ENCODE results near the gene ACSM6.
"Not testable (repeated sequence)": the region's sequence is repeated elsewhere in the genome, so short reads cannot be mapped to it uniquely, and the experiment has no call there.

Gene ACSM6

DNA sequence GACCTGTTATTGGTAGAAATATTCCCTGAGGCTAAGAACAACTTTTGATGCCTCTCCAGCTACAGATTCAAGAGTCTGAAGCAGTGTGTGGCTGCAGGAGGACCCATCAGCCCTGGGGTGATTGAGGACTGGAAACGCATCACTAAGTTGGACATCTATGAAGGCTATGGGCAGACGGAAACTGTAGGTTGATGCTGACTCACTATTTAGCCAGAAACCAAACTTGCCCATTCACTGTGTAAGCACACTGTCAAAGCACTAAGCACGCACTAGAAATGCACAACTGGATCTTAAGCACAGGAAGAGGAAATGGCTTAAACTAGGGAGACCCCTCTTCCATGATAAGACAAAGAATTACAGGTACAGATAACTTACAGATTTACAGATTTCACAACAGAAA lies 20.8 kb downstream of the ACSM6 start:
- FAIRE-seq (peak; percentile 54), DNase-seq (ENCODE audit: insufficient read length, low spot score) (no peak)

DNA sequence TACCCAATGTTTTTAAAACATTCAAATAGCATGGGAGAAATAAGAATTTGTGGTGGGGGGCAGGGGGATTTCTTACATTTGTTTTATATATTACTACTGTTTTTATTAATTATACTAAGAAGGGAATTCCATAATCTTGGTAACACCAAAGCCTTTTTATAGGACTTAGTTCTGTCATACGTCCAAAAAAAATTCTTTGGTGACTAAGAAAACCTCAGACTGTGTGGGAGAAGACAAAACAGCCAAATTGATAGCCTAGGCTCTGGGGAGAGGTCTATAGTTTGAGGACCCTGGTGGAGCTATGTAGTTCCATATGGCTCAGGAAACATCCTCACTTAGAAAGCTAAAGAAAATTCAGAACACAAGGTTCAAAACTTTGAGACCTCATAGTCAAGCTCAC lies 23.4 kb downstream of the ACSM6 start:
- DNase-seq (ENCODE audit: insufficient read length, low spot score) (no peak), FAIRE-seq (no peak)

DNA sequence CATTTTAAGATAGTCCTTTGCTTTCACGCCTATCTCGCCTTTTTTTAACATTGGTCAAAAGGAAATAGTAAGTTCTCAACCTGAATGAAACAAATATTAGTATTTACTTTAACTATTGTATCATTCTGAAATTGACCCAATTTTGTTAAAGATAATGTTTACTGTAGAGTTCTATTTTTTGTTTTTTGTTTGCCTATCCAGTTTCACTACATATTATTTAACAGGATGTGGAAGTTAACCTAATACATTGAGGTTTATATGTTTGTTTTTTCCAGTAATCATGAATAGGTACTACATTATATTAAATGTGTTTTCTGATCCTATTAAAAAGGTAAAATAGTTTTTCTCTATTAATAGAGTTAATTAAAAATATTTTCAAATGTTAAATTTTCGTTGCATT lies 26.5 kb downstream of the ACSM6 start:
- FAIRE-seq (no peak), DNase-seq (ENCODE audit: insufficient read length, low spot score) (no peak)

DNA sequence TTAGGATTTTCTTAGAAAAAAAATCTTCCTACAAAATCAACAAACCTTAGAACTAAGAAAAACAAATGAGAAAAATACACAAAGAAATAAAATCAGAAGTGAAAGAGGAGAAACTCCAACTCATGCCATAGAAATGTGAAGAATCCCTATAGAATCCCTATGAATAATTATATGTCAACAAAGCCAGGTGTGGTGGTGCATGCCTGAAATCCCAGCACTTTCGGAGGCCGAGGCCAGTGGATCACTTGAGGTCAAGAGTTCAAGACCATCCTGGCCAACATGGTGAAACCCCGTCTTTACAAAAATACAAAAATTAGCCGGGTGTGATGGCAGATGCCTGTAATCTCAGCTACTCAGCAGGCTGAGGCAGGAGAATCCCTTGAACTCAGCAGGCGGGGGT lies 27.1 kb downstream of the ACSM6 start:
- DNase-seq (ENCODE audit: insufficient read length, low spot score), result no peak
- no peak for FAIRE-seq

DNA sequence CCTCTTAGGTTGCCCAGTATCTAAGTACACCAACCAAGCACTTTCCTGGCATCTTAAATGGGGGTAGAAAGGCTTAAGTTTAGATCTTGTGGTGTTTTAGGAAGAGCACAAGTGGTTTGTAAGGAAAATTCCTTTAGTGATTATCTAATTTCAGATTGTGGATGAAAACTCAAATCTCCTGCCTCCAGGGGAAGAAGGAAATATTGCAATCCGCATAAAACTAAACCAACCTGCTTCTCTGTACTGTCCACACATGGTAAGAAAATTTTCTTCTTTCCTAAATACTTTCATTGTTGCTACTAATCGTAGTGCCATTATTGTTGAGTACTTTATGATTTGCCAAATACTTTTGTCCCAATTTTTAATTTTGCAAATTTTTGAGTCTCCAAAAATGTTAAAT lies 31.1 kb downstream of the ACSM6 start:
- FAIRE-seq (no peak), DNase-seq (ENCODE audit: insufficient read length, low spot score) (no peak)

DNA sequence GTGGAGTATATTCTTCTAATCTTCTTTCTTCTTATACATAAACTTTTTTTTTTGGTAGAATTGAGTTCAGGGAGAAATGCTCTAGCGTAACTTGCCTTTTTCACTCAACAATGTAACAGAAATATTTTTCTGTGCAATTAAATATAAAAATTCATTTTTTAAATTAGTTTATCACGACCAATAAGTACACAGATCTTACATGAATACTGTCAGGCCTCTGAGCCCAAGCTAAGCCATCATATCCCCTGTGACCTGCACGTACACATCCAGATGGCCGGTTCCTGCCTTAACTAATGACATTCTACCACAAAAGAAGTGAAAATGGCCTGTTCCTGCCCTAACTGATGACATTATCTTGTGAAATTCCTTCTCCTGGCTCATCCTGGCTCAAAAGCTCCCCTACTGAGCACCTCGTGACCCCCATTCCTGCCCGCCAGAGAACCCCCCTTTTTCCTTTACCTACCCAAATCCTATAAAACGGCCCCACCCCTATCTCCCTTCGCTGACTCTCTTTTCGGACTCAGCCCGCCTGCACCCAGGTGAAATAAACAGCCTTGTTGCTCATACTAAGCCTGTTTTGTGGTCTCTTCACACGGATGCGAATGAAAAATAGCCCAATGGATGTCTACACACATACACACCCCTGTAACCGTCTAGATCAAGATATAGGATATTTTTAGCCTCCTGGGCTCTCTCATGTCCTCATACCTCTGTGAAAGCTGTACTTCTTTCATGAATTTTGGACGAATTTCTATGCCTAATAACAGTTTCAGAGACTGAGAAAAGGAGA lies 35.1 kb downstream of the ACSM6 start:
- not testable (repeated sequence) for DNase-seq (ENCODE audit: insufficient read length, low spot score); FAIRE-seq

DNA sequence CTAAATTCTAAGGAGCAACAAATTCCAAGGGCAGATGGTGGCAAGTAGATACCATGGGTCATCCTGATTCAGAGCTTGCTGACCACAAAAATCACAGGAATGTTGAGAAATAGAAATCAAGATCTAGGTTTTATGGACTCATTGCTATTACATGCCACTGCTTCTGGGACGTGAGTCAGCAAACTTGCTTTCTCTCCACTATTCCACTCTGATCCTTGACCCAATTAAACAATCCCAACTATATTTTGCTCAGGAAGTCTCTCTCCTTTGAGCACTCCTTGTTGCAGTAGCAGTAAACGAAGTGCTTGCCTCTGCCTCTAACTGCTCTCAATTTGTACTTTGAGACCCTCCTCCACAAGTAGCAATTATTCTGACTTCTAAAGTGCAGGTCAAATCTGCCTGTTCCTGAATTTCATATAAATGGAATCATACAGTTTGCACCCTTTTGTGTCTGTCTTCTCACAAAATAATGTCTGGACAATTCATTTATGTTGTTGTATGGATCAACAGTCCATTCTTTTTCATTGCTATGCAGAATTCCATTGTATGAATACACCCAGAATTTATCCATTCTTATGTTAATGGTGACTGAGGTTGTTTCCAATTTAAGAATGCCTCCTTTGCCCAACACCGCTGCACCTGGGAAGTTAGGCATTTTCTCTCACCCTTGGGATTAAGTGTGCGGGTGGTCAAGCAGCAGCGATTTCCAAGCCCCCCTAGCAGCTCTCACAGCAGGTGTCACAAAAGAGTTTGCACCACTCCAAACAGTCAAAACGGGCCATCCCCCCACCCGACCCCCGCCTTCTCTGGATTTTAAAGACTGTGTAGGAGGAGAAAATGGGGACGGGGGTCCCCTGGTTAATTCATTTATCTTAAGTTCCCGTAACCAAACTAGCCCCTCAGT lies 35.9 kb downstream of the ACSM6 start:
- no peak for FAIRE-seq

DNA sequence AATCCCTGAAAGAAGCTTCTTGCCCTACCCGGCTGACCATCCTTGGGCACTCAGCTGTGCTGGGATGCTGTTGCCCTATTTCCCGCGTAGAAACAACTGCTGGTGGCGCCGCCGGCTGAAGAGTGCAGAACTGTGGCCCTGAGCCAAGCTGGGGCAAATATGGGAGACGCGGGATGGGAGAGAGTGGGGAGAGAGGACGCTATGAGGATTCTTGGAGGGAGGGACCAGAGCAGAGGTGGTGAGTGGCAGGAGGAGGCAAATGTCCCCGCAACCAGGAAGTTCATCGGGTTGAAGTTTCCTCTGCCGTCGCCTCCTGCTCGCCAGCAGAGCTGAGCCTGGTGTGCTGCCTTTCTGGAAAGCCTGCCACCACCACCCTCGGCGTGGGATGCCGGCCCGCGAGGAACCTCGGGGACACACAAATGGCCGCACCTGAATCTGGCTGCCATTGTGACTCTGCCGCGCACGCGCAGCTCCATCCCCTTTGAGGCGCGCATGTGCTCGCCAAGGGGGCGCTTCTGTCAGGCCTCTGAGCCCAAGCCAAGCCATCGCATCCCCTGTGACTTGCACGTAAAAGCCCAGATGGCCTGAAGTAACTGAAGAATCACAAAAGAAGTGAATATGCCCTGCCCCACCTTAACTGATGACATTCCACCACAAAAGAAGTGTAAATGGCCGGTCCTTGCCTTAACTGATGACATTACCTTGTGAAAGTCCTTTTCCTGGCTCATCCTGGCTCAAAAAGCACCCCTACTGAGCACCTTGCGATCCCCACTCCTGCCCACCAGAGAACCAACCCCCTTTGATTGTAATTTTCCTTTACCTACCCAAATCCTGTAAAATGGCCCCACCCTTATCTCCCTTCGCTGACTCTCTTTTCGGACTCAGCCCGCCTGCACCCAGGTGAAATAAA lies 36.9 kb downstream of the ACSM6 start:
- not testable (repeated sequence) for FAIRE-seq; DNase-seq (ENCODE audit: insufficient read length, low spot score)

More for the DNA sequence above, 35.9 kb downstream of the ACSM6 start:
- DNase-seq (ENCODE audit: insufficient read length, low spot score), result no peak

DNA sequence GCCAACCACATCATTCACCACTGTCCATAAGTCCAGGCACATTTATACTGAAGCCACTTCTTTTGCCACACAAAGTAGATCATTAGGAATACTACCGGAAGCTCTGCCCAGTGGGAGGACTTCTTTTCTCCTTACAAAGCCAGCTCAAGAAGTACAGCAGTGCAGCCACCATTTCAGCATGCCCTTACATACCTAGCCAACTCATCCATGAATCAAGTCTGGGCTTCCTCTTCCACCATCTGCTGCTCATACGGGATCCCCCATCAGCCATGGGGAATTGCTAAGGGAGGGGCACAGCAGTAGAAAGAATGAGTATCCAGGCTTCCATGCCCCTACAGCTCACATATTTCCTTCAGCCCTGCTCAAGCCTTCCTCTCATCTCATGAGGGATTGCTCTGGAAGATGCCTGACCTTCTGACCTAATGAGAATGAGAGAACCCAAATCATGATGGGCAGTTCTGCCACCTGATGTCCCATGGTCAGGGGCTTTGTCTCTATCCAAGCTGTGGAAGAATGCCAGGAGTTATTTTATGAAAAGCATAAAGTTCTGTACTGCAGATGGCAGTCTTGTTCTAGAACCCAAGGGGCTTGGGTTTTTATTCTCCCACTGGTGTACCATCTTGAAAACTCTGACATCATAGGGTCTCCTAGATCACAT lies 39.5 kb downstream of the ACSM6 start:
- DNase-seq (ENCODE audit: insufficient read length, low spot score) (no peak), FAIRE-seq (no peak)

DNA sequence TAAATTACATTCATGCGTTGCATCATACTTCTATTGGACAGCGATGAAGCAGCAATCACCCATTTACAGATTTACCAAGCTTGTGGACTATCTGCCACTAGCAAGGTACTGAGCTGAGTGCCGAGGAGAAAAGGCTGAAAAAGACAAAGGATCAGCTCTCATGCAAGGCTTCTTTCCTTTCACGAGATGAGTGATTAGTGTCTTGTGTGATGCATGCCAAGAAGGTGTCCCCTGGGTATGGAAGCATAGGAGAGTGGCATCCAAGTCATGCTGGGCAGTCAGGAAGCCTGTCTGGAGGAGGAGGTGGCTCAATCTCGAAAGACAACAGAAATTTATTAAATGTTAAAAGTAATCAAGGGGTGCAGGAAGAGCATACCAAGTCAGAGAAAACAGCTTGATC lies 40.9 kb downstream of the ACSM6 start:
- FAIRE-seq (no peak), DNase-seq (ENCODE audit: insufficient read length, low spot score) (no peak)

DNA sequence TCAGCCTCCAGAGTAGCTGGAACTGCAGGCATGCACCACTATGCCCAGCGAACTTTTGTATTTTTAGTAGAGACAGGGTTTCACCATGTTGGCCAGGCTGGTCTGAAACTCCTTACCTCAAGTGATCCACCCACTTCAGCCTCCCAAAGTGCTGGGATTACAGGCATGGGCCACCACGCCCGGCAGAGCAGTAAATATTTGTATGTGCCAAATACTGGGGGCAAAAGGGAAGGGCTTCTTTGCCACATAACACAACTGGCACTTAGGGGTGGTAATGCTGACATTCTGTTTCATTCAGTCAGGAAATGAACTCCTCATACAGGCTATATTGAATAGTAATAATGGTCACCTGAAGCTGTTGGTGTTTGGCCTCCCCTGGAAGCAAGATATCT lies 41.6 kb downstream of the ACSM6 start:
- FAIRE-seq (no peak), DNase-seq (ENCODE audit: insufficient read length, low spot score) (no peak)

DNA sequence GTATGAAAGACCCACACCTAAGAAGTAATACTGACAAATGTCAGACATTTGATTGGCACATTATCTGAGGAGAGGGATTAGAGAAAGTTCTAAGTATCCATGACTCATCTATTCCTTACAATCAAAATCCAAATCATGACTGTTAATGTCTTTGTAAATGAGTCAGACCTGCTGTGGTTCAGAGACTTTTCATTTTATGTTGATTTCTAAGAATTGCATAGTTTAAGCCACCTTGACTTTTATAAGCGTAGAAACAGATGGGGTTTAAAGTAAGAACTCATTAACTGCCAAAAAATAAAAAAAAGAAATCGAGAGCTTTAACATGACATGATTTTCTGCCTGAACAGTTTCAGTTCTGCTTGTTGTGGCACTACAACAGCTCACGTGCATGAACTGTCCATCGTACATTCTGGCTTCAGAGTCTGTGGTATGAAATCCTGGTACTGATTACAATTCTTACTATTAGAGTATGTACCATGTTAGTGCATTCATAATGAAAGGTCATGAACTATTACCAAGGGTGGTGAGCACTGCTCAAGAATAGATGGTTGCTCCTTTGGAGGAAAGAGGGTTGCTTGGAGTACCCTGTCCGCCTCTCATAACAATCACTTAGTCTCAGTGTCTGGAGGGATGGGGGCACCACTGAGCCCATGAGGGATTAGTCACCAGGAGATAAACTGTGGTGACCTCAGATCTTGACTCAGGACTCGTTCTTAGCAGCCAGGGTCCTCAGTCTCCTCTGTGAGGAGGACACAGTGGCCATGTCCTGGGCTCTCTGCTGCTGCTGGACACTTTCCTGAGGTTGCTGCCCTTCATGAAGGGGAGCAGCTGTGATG lies 42.2 kb downstream of the ACSM6 start:
- DNase-seq (ENCODE audit: insufficient read length, low spot score) (peak; percentile 17), FAIRE-seq (peak; percentile 87)

DNA sequence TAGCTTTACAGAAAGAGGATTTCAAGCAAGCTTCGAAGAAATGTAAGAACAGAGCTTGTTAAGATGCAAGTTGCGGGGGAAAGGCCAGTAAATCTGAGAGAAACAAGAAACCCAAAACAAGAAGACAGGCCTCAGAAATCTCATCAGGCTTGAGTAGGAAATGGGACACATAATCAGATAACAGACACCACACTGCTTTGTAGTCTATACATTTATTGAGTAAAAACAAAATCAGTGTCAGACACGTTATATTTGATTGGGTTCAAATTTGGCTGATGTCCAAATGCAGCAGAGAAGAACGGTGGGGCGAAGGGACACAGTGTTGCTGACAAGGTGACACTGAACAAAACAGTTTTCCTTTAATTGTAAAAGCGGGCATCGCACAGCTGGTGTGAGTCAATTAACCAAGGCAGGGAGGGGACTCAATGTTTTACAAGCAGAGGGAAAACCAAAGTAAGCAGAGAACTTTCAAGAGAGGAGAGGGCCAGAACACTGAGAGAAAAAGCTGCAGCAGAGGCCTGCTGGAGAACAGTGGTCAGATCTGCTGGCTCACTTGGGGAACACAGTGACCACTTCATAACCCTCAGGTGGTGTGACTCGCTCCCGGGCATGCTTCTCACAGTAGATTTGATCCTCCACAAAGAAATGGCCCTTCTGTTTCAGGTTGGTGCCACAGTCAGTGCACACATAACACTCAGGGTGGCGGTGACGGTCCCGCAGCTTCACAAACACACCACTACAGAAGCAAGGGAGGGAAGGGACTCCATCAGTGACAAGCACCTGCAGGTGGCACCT lies 43.5 kb downstream of the ACSM6 start:
- FAIRE-seq, result no peak
- no peak for DNase-seq (ENCODE audit: insufficient read length, low spot score)

DNA sequence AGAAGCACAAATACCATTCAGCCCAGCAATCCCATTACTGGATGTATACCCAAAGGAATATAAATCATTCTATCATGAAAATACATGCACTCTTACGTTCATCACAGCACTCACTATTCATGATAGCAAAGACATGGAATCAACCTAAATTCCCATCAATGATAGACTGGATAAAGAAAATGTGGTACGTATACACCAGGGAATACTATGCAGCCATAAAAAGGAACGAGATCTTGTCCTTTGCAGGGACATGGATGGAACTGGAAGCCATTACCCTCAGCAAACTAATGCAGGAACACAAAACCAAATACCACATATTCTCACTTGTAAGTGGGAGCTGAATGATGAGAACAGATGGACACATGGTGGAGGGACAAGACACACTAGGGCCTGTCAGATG lies 46.1 kb downstream of the ACSM6 start:
- DNase-seq (ENCODE audit: insufficient read length, low spot score); FAIRE-seq: not testable (repeated sequence)

DNA sequence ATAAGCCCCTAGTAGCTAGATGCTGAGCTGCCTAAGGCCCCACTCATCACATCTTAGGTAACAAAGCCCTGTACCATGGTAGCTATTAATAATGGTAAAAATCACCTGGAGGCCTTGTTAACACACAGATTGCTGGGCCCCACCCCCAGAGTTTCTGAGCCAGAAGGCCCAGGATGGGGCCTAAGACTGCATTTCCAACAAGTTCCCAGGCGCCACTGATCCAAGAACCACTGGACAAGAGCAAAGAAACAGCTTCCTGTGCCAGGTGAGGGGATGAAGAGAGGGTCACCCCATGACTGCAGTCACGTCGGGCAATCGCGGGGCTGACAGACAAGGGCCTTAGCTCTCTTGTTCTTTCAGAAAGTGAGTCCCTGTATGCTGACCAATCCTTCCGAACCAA lies 46.8 kb downstream of the ACSM6 start:
- FAIRE-seq (no peak), DNase-seq (ENCODE audit: insufficient read length, low spot score) (no peak)

DNA sequence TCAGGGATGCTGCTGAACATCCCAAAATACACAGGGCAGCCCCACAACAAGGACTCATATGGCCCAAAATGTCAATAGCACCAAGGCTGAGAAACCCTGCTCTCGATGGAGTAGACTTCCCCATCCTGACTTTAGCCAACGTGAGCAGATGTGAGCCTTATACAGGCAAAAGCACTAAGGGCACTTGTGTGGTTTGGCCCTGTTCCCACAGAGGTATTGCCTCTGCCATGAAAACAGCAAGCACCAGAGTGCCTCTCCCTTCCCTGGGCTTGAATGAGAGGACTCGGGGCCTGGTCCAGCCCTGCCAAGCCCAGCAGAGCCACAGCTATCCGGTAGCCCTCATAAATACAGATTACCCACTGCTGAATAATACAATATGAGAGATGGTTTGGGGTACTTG lies 47.5 kb downstream of the ACSM6 start:
- FAIRE-seq (no peak), DNase-seq (ENCODE audit: insufficient read length, low spot score) (no peak)

DNA sequence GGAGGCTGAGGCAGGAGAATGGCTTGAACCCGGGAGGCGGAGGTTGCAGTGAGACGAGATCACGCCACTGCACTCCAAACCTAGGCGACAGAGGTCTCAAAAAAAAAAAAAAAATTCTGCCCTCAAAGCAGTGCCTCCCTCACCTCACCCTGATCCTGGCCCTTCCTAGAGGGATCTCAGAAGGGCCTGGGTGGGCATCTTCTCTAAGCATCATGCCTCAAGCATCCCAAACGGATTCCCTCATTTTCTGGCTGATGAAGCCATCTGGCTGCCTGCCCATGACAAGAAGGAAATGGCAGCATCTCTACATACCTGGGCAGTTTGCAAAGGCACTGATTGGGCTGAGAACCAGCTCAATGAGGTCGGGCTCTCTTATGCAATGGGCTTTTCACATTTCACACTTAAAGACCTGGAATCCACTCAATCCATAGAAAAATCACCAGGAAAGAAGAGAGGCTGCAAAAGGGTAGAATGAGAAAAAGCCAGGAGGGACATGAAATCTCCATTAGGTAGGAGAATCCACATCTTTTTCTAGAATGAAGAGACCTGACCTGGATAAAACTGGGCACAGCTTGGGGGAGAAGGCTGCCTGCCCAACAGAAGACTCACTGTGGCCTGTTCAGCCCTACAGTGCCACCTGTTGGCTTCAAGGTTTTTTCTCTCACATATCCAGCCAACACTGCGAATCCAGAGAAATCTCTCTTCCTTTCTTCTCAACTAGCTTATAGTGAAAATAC lies 48.7 kb downstream of the ACSM6 start:
- DNase-seq (ENCODE audit: insufficient read length, low spot score), result peak; percentile 14
- peak; percentile 87 for FAIRE-seq

DNA sequence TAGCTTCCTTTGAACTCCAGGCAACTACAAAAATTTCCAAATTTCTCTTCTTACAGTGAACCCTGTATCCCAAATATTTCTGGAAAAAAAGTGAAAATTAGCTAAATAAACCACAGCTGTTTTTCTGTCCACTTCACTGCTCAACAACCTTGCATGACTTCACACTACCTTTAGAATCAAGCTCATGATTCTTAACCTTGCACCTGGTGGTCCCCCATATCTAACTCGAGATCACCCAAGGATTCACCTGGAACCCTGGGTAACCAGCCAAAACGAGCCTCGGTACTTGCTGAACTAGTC lies 49.2 kb downstream of the ACSM6 start:
- FAIRE-seq (no peak), DNase-seq (ENCODE audit: insufficient read length, low spot score) (no peak)
